Kasumi-1 (cell line): ENCODE data around the gene BROX.
"Not testable (repeated sequence)": the region's sequence is repeated elsewhere in the genome, so short reads cannot be mapped to it uniquely, and the experiment has no call there.

Experiments used
- DNase-seq, 2 experiments: peaks; one replicate each; lab custom pipeline; 2025; lab: John Stamatoyannopoulos, UW

The BROX gene, protein sequence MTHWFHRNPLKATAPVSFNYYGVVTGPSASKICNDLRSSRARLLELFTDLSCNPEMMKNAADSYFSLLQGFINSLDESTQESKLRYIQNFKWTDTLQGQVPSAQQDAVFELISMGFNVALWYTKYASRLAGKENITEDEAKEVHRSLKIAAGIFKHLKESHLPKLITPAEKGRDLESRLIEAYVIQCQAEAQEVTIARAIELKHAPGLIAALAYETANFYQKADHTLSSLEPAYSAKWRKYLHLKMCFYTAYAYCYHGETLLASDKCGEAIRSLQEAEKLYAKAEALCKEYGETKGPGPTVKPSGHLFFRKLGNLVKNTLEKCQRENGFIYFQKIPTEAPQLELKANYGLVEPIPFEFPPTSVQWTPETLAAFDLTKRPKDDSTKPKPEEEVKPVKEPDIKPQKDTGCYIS

DNA sequence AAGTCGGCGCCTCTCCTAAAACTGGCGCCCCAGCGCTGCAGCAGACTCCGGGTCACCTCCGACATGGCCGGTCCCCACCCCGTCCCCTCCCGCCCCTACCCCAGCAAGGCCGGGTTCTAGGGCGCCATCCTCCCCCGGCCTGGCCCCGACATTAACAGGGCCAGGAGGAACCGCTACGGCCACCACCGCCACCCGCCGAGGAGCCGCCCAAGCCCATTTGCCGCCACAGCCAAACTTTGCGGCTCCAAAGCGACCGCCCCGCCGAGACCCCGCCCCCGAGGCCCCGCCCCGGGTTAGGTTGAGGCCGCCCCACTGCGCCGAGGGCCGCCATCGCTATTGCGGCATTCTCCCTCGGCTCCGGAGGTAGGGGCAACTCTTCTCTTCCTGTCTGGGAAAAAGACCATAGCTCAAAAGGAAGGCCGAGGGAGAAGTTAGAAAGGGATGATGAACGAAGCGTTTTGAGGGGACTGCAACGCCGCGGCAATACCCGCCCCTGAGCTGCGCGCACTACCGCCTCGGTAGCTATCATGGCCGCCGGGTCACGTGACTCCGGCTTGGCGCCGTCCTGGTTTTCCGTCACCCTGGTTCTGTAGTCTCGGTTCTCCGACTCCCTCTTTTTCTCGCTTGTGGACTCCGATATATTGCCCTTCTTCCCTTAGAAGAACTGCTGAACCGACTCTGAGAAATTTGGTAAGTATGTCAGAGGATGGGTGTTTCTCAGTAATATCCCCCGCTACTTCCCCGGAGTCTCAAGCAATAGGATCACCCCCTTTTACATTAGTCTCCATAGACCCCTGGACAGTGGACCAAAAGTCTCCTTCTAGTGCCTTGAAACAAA is at the start of gene BROX, which contains the start of gene AIDA:
BROX (plus strand) TSS at position 312 of the 838 bp plus-strand sequence. CDS start 3,136 bp downstream, outside the sequence.
AIDA (minus strand) TSS at position 239 of the 838 bp plus-strand sequence; CDS start at position 65, 174 bp downstream.
- DNase-seq, result peak; percentile 77

DNA sequence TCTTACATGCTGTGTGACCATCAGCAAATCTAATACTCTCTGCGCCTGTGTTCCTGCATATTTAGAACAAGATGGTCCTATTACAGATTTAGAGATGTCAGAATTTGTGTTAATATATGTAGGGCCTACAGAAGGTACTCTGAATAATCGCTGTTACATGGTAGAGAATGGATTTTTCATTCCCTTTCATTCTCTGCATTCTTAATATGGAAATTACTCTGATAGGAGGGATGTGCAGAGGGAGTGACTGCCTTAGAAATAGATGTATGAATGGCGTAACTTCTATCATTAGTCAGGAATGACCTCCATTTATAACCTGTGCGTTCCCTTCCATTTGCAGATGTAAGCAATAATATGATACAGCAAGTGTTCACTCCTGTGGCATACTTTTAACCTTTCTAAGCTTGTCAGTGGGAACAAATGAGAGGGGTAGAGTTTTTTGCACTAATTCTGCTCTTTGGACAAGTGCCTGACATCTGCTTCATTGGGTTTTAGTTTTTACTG is 48.9 kb upstream of the BROX start:
- no peak for DNase-seq

DNA sequence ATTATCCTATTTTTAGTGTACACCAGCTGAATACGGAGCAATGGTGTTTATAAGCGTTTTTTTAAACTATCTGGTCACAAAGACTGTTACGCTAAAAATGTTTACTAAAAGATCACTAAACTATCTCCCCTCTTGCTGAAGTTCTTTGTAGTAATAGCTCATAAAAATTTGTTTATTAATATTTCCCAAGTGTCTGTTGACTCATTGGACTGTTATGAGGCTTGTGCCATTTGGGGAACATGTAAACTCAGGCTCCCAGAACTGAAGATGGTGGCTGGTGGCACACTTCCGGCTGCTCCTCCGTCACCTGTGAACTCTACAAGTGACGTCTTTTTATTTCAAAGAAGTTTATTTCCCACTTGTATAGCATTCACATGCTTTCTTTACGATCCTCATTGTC is 46.4 kb upstream of the BROX start:
- DNase-seq, result no peak

DNA sequence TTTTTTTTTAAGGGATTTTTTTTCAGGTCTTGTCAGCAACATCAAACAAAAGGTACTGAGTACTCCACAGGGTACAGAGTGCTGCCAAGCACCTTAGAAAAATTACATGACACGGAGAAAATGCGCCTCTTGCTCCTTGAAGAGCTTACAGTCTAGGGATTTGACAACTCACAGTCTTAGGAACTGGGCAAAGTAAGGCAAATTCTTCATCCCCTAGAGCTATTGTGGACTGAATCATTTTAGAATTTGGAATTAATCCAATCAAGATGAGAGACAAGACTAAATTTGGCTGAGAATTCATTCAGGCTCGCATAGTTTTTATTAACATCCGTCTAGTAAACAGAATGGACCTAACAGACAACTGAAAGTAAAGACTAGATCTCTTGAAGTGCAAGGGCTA is 44.2 kb upstream of the BROX start:
- DNase-seq, result not testable (repeated sequence)

DNA sequence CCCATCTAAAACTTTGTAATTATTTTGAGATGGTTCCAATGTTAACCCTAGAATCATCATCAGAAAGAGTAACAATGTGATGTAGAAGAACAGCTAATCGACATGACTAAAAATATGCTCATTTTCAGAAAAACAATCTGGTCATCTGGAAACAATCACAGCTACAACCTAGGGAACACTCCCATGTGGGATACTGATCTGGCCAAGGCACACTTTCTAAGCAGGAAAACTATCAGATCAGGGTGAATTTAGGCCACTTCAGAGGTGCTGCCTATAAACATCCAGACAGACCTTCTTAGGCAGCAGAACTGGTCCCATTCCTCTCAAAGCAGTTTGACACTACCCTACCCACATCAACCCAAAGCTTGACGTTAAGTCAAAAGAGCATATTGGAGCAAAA is 43.3 kb upstream of the BROX start:
- DNase-seq, result not testable (repeated sequence)

DNA sequence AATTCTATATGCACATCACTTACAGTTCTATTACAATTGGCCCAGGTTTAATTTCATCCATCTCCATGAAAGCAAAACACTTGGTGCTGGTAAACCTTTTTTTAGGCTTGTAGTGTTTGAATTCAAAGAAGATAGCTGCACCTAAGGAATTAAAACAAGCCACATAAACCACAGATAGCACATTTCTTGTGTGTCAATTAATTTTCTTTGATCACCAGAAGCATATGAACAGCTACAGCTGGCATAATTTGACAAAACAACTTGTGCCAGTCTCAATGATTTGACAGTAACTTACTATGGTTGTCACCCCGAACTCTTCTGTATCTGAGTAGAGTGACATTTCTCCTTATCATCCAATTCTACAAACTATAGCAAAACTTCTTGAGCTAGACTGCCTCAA is 42.3 kb upstream of the BROX start:
- DNase-seq, result no peak

DNA sequence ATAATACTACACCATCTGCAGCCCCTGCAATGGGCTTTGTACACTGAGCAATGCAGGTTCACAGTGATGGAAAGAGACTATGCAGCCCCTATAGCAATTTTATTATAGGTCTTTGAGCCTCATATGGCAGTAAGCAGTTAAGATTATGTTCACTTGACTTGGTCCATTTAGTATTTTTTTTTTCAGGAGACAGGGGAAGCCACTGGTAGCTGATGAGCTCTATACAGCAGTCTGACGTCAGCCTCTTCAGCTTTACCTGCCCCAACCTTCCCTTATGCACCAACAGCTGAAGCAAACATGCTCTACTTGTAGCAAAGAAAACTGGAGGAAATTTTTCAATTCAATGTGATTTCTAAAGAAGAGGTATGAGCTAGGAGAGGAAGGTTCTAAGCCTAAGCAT is 32.3 kb upstream of the BROX start:
- DNase-seq, result no peak

DNA sequence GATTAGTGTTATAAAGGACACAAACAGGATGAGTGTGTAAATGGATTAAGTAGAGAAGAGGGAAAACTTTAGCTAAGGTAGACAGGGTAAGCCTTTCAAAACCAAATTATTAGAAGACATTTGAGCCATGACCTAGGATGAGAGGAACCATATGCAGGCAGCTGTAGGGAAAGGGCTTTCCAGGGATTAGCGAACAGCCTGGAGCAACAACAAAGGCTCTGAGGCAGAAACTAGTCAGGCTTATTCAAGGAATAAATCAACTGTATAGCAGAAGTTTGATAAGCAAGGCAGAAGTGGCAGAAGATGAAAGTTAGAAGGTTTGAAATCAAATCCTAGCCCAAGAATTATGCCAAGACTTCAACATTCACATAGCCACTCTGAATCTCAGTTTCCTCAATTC is 21.3 kb upstream of the BROX start:
- no peak for DNase-seq

DNA sequence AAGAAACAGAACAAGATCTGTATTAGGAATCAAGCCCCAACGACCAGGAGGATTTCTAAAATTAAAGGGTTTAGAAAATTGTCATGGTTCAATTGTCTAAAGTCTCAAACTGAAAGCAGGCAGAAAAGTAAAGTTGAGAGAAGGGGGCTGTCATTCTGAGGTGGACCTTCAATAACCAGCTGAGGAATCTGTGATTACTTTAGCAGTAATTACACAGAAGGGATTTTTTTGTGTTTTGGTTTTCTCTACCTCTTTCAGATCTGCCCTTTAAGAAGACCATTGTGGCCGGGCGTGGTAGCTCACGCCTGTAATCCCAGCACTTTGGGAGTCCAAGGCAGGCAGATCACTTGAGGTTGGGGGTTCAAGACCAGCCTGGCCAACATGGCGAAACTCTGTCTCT is 17.4 kb upstream of the BROX start:
- no peak for DNase-seq

DNA sequence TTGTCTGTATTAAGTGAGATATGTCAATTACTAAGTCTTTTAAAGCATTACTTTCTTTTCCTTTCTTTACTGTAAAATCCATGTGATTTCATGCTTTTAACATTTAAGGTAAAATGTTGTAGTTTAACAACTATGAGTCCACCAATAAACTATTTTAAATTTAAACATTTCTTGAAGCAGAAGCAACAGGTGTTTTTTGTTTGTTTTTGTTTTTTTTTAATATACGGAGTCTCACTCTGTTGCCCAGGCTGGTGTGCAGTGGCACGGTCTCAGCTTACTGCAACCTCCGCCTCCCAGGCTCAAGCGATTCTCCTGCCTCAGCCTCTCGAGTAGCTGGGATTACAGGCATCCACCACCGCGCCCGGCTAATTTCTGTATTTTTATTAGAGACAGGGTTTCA is 15.6 kb upstream of the BROX start:
- DNase-seq, result no peak

DNA sequence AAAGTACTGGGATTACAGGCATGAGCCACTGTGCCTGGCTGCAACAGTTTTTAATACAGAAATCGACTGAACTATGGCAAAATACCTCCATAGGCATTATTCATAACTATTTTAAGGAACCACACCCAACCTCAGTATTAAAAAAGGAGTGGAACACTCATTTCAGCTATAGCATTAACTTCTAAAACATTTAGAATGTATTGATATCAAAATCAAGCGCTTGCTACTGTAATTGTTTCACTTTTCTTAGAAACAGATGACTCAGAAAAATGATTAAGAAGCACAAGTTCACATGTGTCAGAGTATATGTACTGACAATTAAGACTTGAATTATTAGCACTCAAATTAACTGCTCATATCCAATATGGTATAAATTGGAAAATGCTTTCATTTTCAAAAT is 15.2 kb upstream of the BROX start:
- DNase-seq, result no peak

DNA sequence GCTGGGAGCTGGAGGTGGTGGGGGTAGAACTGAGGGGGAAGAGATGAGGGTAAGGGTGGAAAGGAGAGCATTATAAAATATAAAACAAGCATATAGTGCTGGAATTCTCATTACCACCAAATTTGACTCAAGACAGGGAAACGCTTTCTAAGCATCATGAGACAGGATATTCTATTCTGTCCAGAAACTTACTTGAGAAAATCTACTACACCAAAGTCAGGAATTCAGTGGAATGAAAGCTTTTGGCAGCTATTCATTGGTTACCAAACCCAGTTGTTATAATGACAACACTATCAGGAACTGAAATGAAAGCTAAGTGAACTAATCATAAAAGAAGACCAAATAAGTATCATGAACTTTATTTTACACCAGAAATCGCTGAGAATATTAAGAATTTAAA is 14.5 kb upstream of the BROX start:
- DNase-seq, result no peak

DNA sequence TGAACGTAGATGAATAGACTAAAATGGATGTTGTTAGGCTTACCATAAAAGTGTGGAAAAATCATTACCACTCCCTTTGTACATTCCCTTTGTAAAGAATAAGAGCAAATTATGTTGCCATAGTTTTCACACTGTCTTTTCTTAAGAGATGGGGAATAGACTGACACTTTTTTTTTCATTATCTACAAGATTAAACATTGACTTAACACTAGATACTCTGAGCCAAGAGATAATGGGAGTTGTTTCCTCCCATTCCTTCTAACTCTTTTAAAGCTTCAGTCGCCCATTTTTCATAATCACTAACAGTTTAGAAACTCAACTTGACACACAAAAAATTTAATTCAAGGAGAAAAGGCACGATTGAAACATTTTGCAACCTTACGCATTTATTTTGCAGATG is 10.2 kb upstream of the BROX start:
- no peak for DNase-seq

DNA sequence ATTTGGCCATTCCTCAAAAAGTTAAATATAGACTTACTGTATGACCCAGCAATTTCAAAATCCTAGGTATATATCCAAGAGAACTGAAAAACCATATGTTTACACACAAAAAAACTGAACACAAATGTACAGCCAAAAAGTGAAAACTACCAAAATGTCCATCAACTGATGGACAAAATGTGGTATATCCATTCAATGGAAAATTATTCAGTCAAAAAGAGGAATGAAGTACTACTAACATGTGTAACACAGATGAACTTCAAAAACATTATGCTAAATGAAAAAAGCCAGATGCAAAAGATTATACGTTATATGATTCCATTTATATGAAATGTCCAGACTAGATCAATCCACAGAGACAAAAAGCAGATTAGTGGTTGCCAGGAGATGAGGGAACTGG is 8.1 kb upstream of the BROX start:
- no peak for DNase-seq

DNA sequence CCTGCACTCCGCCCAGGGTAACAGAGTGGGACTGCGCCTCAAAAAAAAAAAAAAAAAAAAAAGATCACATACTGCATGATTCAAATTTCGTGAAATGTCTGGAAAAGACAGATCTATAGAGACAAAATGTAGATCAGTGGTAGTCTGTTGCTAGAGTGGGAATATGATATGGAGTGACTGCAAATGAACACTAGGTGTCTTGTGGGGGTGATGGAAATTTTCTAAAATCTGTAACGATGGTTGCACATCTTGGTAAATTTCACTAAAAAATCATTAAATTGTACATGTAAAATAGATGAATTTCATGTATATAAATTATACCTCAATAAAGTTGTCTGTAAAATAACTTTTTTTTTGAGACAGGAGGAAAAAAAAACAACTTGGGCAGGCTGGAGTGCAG is 5.5 kb upstream of the BROX start:
- peak; percentile 21 to 38 for DNase-seq

DNA sequence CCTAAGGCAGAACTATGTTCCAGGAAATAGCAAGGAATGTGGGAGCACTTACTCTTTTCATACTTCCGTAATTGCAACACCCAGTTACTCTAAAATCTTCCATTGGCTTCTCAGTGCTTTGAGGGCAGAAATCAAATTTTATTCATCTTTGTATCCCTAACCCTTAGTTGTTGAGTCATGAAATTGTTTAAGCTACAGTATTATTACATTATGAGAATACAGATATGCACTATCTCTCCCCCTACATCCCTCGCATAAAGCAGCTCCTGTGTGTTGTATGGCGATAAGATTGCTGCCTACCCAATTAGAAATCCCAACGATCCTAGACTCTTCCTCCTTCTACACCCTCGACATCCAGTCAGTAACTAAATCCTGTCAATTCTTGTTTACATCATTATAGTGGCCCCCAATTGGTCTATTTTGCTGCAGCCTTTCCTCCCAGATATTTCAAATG is 2.6 kb upstream of the BROX start:
- no peak for DNase-seq

DNA sequence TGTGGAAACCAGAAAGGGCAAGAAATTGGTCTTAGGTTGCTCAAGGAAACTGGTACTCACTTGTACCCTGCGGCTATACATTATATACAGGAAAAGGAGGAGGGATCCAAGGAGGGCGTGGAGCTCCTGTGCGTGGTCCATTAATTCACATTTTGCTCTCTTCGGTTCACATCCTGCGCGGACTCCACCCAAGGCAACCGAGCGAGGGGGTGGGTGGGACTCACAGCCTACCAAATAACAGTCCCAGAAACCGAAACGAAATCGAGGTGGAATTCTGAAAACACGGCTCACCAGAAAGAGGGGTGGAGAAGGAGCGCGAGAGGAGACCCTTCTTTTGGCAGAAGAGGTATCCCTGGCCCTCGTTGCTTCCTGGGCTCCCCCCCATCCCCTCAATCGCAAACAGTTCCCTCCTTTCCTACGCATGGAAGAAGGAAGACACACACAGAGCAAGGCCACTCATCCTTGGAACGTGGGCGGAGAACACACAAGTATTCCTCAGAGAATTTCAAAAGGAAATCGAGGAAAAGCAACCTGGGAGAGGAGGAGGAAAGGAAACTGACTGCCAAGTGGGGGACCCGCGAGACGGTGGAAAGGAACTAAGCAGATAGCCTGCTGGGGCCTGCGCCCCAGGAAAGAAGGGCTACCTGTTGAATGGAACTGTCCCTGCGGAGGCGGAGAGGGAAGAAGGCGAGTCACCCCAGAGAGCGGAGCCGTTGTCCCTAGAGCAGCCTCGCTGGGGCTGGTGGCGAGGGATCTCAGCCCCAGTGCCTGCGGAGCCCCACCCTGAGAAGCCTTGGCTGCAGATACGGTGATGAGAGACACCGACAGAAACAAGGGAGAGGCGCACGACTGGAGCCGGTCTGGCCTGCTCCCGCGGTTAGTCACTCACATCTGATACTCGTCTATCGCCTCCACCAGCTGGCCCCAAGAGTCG is 778 bp upstream of the BROX start:
- peak; percentile 67 to 73 for DNase-seq

DNA sequence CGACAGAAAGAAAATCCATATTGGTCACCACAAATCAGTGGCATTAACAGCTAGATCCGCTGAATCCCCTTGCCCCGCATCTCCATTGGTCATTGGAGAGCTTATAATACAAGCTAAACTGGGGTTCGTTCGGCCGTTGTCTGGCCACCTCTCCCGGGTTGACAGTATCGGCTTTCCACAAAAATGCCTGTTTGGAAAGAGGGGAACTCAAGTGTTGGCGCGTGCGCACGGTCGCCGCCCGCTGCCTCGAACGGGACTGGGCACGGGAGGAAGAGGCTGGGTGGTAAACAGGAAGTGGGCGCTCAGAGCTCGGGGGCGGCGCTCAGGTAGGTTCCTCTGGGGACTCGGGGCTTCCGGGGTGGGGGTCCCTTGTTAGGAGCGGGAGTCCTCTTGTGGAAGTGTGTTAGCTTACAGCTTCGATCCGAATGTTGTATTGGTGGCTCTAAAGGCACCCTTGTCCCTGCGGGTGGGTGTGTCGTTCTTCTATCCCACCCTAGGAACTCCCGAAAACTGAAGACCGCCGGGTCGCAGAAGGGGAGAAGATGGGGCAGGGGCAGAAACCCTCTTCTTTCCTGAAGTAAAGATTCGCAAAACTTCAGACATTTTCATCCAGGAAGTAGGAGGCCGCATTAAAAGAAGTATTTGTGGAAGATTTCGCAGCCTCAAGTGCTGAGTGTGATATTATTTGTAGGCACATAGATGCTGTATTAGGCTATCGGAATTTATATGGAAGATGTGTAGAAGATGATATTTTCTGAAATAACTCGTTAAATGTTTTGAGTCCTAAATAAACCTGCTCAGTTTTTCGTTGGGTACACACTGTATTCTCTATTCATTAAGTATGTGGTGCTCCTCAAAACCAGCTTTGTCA is 962 bp downstream of the BROX start:
- DNase-seq, result peak; percentile 93 to 94

DNA sequence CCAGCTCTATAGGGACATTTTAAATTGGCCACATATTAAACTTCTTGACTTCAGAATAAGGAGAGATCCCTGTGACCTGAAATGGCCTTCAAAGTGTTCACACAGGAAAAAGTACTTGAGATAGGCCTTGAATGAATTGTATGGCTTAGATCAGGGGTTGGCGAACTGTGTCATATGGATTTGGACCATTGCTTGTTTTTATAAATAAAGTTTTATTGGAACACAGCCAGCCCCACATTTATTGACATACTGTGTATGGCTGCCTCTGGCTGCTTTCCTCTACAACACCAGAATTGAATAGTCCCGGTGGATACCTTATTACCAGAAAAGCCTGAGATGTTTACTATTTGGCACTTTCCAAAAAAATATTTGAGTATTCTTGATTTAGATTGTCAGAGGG is 4.0 kb downstream of the BROX start:
- DNase-seq, result no peak

DNA sequence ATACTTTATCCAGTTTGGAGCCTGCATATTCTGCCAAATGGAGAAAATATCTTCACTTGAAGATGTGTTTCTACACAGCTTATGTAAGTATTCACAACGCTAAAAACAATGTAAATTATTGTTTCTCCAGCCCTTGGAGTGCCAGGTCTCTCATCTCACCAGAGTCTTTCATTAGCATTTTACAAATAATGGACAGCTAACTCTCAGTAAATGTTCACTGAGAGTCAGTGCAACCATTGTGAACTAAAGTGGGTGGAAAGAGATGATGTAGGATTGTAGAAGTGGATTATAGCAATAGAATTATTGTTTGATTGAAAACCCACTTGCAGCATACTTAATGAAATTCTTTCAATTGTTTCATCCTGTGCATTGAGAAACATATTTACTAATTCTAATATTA is 16.4 kb downstream of the BROX start:
- DNase-seq, result no peak

DNA sequence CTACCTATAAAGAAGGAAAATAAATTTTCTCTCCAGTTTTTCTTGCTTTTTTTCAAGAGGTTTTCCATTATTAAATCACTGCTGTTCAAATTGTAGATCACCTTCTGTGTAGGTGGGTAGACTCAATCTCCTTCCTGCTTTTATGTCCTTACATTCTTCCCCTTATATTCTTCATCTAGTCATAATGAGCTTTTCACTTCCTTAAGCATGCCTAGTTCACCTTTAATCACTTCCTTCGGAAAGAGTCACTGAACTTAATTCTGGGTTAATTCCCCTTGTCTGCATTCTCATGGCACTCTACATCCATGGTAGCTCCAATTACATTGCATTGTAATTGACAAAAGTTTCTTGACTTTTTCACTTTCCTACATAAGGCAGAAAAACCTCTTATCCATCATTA is 18.5 kb downstream of the BROX start:
- DNase-seq, result no peak
